K562 (cell line): ENCODE data around the gene BBC3. TPM values are rescaled to one million over a fixed set of nuclear protein-coding genes. Genes with fewer than 3 reads are reported as not detected.

Experiments
- CBX3 ChIP-seq, 2 experiments: IDR thresholded peaks; 1 replicate in 1 of 2; 2 replicates in 1 of 2; pipeline ENCODE4 v1.6.1; 2012; ENCODE audit warnings: inconsistent platforms in 2 of 2, low read length in 2 of 2, borderline replicate concordance in 1 of 2, control low read depth in 1 of 2
- CCNT2 ChIP-seq: IDR thresholded peaks from 2 replicates; pipeline ENCODE4 v1.6.1; 2011; ENCODE audit warnings: borderline replicate concordance, low read depth, mild to moderate bottlenecking, moderate library complexity, mixed read lengths, low read length; ENCODE audit not compliant: insufficient read length; ENCODE audit errors: extremely low read depth
- EGR1 ChIP-seq: fragments of 450-650 bp; conservative IDR thresholded peaks from 2 replicates; pipeline ENCODE4 v1.6.1; 2017; ENCODE audit warnings: mild to moderate bottlenecking
- SAP30 ChIP-seq: fragments of 200-600 bp; sonication (generic); IDR thresholded peaks from 2 replicates; pipeline ENCODE4 v1.6.1; 2012; ENCODE audit warnings: borderline replicate concordance, low read depth, mild to moderate bottlenecking, moderate library complexity, low read length, control low read depth, inconsistent platforms; ENCODE audit not compliant: insufficient read depth, poor library complexity, severe bottlenecking
- SRSF3 ChIP-seq: fragments of 200-400 bp; formaldehyde crosslinking; IDR thresholded peaks from 2 replicates; pipeline ENCODE4 v1.6.1; 2016; ENCODE audit warnings: mild to moderate bottlenecking, low read length, moderate library complexity; ENCODE audit not compliant: insufficient read depth
- WHSC1 ChIP-seq: IDR thresholded peaks from one replicate; pipeline ENCODE4 v1.6.1; 2012; ENCODE audit warnings: low read length, control low read depth, inconsistent platforms
- YBX1 ChIP-seq: fragments of 450-650 bp; IDR thresholded peaks from 2 replicates; pipeline ENCODE4 v1.7.1; 2016; ENCODE audit warnings: mild to moderate bottlenecking
- ZFX ChIP-seq: sonication (generic); formaldehyde crosslinking; IDR thresholded peaks from 2 replicates; pipeline ENCODE4 v1.8.0; 2022; ENCODE audit warnings: mild to moderate bottlenecking, missing genetic modification reagents, moderate library complexity
- ZNF212 ChIP-seq: fragments of 450-650 bp; formaldehyde crosslinking; IDR thresholded peaks from 2 replicates; pipeline ENCODE4 v1.4.0; 2020; ENCODE audit warnings: mild to moderate bottlenecking
- ZNF76 ChIP-seq: fragments of 250-450 bp; sonication (Bioruptor Pico); IDR thresholded peaks from 2 replicates; pipeline ENCODE4 v1.4.0; 2020; ENCODE audit warnings: mild to moderate bottlenecking, moderate library complexity, borderline replicate concordance
- polyA plus RNA-seq, 8 experiments: library from polyadenylated mRNA; depleted of rRNA in 4 of 8; stranded (reverse) in 5 of 8; unstranded in 3 of 8; fragments of >200 nt; fragmentation: Nextera tagmentation in 2 of 8; fragmentation: Illumina TruSeq in 1 of 8; extraction: Ambion mirVana in 2 of 8; extraction: Trizol in 1 of 8; gene quantifications; 2 replicates each; pipeline versions ENCODE4 v1.2.1 to v1.2.3, GENCODE V29; 2011 to 2014; ENCODE audit warnings: inconsistent platforms in 1 of 8, missing spikeins in 1 of 8
- total RNA-seq, 7 experiments: library from RNA; depleted of rRNA in 6 of 7; stranded (reverse); fragments of >200 nt in 6 of 7; fragmentation: Illumina TruSeq in 2 of 7; extraction: Trizol in 2 of 7; gene quantifications; 2 replicates each; pipeline versions ENCODE4 v1.2.1 to v1.2.3, GENCODE V29; 2011 to 2021; ENCODE audit warnings: low replicate concordance in 1 of 7
- TF ChIP-seq, protein P1 (sequence below): fragments of 250-450 bp; sonication (Bioruptor Pico); IDR thresholded peaks from 2 replicates; pipeline ENCODE4 v1.8.0; 2022; ENCODE audit warnings: inconsistent platforms, mild to moderate bottlenecking, moderate library complexity, borderline replicate concordance
- TF ChIP-seq, protein P2 (sequence below), 2 experiments: fragments of 250-450 bp in 1 of 2; fragments of 450-650 bp in 1 of 2; sonication (Bioruptor Pico) in 1 of 2; IDR thresholded peaks; 2 replicates each; pipeline versions ENCODE4 v1.6.1 to v1.8.0; 2016 to 2021; ENCODE audit warnings: mild to moderate bottlenecking in 2 of 2, moderate library complexity in 2 of 2, missing compliant biosample characterization in 1 of 2, missing genetic modification characterization in 1 of 2
- TF ChIP-seq, protein P3 (sequence below): IDR thresholded peaks from 3 replicates; pipeline ENCODE4 v1.6.1; 2011; ENCODE audit warnings: borderline replicate concordance, mild to moderate bottlenecking, moderate library complexity; ENCODE audit not compliant: insufficient read length; ENCODE audit errors: extremely low read depth
- TF ChIP-seq, protein P4 (sequence below): fragments of 450-650 bp; IDR thresholded peaks from 2 replicates; pipeline ENCODE4 v1.6.1; 2016; ENCODE audit warnings: low read depth, mild to moderate bottlenecking, moderate library complexity
- TF ChIP-seq, protein P5 (sequence below), 2 experiments: IDR thresholded peaks; 2 replicates each; pipeline ENCODE4 v1.6.1; 2011; ENCODE audit warnings: borderline replicate concordance in 1 of 2, control low read depth in 1 of 2, low read depth in 1 of 2, low read length in 1 of 2, mild to moderate bottlenecking in 1 of 2, mixed read lengths in 1 of 2, moderate library complexity in 1 of 2; ENCODE audit not compliant: insufficient read depth in 1 of 2, insufficient read length in 1 of 2, poor library complexity in 1 of 2, severe bottlenecking in 1 of 2; ENCODE audit errors: extremely low read depth in 1 of 2
- TF ChIP-seq, protein P6 (sequence below): IDR thresholded peaks from 2 replicates; pipeline ENCODE4 v1.6.1; 2016; ENCODE audit warnings: missing genetic modification characterization, missing compliant biosample characterization

Gene BBC3
- total and polyA plus RNA-seq, 9 of the 15 experiments (the other 6 are each of a cell fraction or from before 2014, with no cell fraction given) = 0.15 to 30.7 (median 4.8) TPM

DNA sequence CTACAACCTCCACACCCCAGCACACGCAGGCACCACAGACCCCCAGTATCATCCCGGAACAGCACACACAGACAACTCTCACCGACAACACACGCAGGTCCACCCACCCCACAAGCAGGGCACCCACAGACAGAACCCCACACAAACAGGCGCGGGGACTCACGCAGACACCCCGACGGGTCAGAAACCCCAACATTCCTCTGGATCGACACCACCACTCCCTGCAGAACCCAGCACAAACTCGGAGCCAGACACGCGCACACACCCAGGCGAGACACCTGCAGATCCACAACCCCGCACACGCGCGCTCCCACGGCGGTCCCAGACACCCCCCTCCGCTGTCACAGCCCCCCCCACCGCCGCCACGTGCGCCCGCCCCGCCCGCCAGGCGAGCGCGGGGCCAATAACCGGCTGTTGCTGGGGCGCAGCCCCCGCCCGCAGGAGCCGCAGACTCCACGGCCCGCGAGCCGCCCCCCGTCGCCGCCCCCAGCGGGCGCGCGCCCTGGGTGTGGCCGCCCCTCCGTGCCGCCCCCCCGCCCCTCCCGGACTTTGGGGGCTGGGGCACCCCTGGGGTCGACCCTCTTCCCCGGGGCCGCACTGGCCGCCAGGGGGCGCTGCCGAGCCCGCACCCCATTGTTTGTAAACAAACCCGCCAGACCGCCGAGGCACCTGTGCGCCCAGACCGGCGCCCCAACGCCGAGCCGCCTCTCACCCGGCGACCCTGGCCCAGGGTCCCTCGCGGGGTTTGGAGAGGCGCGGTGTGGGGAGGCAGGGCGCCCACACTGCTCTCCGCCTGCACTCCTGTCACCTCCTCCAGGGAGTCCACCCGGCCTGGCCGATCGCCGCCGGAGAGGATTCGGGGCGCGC lies 712 bp downstream of the BBC3 start (continued):
- TF ChIP-seq CCNT2 = peak; percentile 81
- TF ChIP-seq, protein P1, sequence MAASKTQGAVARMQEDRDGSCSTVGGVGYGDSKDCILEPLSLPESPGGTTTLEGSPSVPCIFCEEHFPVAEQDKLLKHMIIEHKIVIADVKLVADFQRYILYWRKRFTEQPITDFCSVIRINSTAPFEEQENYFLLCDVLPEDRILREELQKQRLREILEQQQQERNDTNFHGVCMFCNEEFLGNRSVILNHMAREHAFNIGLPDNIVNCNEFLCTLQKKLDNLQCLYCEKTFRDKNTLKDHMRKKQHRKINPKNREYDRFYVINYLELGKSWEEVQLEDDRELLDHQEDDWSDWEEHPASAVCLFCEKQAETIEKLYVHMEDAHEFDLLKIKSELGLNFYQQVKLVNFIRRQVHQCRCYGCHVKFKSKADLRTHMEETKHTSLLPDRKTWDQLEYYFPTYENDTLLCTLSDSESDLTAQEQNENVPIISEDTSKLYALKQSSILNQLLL (CRISPR knock-in tag) = no peak
- TF ChIP-seq ZFX (CRISPR knock-in tag) = peak; percentile 3; the same call in 1 of the 2 replicates
- TF ChIP-seq SRSF3 = no peak
- no peak for TF ChIP-seq CBX3 (IDR thresholded peaks at IDR 0.05; ENCODE audit: borderline replicate concordance in 1 of 2, low read length in 2 of 2)
- TF ChIP-seq YBX1 = no peak
- TF ChIP-seq, protein P2, sequence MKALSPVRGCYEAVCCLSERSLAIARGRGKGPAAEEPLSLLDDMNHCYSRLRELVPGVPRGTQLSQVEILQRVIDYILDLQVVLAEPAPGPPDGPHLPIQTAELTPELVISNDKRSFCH (CRISPR knock-in tag; IDR thresholded peaks at IDR 0.05) = no peak
- TF ChIP-seq, protein P2 (tag; IDR thresholded peaks at IDR 0.05) = 0 out of 2 replicates have a peak, but pooled peaks have one; percentile 43
- no peak for TF ChIP-seq WHSC1
- TF ChIP-seq, protein P3, sequence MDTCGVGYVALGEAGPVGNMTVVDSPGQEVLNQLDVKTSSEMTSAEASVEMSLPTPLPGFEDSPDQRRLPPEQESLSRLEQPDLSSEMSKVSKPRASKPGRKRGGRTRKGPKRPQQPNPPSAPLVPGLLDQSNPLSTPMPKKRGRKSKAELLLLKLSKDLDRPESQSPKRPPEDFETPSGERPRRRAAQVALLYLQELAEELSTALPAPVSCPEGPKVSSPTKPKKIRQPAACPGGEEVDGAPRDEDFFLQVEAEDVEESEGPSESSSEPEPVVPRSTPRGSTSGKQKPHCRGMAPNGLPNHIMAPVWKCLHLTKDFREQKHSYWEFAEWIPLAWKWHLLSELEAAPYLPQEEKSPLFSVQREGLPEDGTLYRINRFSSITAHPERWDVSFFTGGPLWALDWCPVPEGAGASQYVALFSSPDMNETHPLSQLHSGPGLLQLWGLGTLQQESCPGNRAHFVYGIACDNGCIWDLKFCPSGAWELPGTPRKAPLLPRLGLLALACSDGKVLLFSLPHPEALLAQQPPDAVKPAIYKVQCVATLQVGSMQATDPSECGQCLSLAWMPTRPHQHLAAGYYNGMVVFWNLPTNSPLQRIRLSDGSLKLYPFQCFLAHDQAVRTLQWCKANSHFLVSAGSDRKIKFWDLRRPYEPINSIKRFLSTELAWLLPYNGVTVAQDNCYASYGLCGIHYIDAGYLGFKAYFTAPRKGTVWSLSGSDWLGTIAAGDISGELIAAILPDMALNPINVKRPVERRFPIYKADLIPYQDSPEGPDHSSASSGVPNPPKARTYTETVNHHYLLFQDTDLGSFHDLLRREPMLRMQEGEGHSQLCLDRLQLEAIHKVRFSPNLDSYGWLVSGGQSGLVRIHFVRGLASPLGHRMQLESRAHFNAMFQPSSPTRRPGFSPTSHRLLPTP = peak; percentile 47
- TF ChIP-seq, protein P4, sequence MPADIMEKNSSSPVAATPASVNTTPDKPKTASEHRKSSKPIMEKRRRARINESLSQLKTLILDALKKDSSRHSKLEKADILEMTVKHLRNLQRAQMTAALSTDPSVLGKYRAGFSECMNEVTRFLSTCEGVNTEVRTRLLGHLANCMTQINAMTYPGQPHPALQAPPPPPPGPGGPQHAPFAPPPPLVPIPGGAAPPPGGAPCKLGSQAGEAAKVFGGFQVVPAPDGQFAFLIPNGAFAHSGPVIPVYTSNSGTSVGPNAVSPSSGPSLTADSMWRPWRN = no peak
- TF ChIP-seq, protein P5, sequence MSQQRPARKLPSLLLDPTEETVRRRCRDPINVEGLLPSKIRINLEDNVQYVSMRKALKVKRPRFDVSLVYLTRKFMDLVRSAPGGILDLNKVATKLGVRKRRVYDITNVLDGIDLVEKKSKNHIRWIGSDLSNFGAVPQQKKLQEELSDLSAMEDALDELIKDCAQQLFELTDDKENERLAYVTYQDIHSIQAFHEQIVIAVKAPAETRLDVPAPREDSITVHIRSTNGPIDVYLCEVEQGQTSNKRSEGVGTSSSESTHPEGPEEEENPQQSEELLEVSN (IDR thresholded peaks at IDR 0.05; ENCODE audit: borderline replicate concordance in 1 of 2, extremely low read depth in 1 of 2, insufficient read depth in 1 of 2, insufficient read length in 1 of 2, low read depth in 1 of 2, low read length in 1 of 2, poor library complexity in 1 of 2, severe bottlenecking in 1 of 2) = peak; percentile 15 to 79
- TF ChIP-seq SAP30 = peak; percentile 96
- TF ChIP-seq EGR1 = no peak
- TF ChIP-seq ZNF76 = no peak
- no peak for TF ChIP-seq ZNF212 (CRISPR knock-in tag)
- TF ChIP-seq, protein P6, sequence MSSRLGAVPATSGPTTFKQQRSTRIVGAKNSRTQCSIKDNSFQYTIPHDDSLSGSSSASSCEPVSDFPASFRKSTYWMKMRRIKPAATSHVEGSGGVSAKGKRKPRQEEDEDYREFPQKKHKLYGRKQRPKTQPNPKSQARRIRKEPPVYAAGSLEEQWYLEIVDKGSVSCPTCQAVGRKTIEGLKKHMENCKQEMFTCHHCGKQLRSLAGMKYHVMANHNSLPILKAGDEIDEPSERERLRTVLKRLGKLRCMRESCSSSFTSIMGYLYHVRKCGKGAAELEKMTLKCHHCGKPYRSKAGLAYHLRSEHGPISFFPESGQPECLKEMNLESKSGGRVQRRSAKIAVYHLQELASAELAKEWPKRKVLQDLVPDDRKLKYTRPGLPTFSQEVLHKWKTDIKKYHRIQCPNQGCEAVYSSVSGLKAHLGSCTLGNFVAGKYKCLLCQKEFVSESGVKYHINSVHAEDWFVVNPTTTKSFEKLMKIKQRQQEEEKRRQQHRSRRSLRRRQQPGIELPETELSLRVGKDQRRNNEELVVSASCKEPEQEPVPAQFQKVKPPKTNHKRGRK (tag) = no peak
